Activated CD8-positive, alpha-beta memory T cell treated with anti-CD3 and anti-CD28 coated beads for 4 hours (primary cell): ENCODE data around the gene TMEFF2.

Source experiments
- DNase-seq, 2 donors: peaks; one replicate each; pipeline ENCODE4 v3.0.0-alpha.2; 2020; ENCODE audit warnings: low read depth in 2 of 2

The TMEFF2 gene

DNA sequence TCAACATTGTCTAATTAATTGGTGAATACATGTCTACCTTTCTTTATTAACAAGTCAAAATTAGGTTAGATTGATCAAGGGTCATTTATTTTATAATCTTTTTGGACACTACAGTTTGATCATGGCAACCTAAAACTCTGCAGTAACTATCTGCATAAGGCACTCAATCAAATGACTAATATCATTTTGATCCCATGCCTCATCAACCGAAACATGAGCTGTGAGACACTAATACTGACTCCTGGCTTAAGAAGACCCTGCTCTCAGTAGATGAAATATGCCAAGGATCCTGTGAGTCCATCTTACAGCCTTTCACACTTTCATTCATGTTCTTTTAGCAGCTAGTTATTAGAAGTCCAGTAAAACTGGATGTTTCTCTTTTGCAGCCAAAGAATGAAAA, 178.5 kb downstream of the TMEFF2 start:
- no peak for DNase-seq

DNA sequence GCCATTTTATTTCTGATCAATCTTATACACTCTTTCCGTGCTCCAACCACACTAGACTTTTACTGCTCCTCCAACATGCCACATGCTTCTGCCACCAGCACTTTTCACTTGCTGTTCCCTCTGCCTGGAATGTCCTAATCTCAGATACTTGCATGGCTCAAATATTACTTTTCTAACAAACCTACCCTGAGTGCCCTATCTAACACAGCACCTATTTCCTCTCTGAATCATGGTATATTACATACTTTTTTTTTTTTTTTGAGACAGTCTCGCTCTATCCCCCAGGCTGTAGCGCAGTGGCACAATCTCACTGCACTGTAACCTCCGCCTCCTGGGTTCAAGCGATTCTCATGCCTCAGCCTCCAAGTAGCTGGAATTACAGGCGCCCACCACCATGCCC, 181.5 kb downstream of the TMEFF2 start:
- DNase-seq: no peak

DNA sequence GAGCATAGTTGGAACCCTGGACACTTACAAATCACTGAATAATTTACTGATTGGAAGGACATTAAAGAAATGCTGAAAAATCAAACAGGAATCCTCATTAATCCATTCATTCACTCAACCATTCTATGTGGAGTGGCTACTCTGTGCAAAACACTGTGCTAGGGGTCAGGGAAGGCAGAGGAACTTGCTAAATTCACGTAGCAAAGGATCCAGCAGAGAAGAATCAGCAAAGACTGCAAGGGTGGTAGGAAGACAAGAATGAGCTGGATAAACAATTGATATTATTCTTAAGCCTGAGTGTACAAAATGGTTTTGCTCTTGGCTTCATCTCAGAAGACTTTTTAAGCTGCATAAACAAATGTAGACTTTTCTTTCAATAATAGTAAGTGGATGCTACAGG, 183.5 kb downstream of the TMEFF2 start:
- no peak for DNase-seq

DNA sequence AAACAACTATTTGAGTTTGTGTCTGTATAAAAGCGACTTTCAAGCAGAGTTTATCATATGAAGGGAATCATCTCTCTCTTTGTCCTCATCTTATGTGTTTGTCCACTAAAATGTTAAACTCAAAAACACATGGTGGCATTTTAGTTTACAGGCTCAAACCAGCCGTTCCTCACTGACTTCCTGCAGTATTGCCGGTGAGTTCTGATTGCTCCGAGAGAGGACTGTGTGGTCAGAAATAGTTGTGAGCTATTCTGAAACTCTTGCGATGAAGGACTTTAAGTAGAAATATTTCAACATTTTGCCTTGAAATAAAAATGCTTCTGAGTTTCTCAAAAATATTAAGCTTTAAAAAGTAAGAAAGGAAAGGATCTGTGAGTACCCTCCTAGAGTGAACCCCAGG, 184.7 kb downstream of the TMEFF2 start:
- no peak for DNase-seq

DNA sequence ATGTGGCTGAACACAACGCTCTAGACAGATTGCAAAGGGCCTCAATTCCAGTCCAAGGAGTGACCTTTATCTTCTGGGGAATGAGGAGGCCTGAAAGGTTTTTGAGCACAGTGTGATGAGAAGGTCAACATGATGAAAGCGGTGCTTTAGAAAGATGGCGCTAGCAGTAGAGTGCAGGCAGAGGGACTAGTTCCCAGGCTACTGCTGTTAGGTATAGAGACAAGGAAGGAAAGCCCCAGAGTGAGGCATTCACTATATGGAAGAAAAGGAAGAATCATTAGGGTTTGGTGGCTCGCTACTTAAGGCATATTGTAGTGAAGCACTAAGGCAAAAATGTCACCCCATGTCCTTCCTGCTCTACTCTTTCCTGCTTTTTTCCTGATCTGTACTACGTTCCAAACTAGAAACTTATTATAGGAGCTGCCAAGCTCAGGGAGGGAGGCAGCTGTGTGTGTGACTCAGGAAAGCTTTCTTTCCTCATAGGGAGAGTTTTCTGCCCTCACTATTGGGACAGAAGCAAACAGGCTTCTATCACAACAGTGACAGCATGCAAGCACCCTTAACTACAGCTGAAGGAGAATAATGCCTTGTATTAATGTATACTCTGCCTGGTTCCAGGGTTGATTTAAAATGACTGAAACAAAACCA, 187.0 kb downstream of the TMEFF2 start:
- DNase-seq: no peak

DNA sequence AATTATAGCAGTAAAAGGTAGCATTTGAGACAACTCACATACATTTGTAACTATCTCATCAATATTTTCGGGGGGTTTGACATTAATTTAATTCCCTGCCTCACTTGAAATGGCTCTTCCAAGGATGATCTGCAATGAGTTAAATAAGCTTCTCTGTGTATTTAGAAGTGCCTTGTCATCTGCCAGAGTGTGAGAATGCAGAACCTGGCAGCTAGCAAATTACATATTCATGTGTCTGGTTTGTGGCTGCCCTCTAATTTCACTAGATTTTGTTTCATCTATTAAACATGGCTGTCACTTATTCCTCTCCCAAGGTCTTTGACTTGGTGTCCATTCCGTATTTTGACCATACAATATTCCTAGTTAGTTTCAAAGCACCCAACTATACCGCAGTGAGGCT, 189.5 kb downstream of the TMEFF2 start:
- no peak for DNase-seq

DNA sequence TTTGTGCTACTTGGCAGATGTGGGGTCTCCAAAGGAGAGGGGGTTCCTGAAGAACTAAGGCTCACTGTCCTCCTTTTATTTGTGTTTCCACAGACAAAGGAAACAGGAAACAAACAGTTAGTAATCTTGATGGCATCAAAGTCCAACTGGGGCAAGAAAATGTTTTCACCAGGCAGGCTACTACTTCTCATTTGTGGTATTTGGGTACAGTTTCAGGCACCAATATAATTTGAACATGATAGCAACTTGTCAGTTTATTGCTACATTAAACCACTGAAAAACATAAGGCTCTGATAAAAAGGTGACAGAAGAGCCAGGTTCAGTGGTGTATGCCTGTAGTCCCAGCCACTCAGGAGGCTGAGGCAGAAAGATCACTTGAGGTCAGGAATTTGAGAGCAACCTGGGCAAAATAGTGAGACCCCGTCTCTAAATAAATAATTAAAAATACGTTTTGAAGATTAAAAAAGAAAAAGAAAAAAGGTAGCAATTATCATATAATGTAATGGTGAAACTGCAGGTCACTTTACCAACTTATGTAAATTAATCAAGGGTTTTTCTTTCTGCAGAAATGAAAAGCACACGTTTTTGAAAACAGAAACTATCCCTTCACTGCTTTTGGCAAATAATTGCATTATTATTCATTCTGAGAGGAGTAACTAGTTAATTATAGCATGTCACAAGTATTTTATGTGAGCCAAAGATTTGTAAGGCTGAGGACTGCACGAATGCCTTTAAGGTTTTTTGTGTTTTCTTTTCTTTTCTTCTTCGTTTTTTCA, 190.4 kb downstream of the TMEFF2 start:
- DNase-seq: no peak

DNA sequence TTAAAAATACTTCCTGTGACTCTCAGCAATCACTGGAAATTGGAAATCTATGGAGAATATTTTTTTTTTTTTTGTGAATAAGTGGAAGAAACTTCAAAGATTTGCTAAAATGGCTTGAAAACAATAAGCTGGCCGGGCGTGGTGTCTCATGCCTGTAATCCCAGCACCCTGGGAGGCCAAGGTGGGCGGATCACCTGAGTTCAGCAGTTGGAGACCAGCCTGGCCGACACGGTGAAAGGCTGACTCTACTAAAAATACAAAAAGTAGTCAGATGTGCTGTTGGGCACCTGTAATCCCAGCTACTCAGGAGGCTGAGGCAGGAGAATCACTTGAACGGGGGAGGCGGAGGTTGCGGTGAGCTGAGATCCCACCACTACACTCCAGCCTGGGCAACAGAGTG, 192.3 kb downstream of the TMEFF2 start:
- DNase-seq: no peak

DNA sequence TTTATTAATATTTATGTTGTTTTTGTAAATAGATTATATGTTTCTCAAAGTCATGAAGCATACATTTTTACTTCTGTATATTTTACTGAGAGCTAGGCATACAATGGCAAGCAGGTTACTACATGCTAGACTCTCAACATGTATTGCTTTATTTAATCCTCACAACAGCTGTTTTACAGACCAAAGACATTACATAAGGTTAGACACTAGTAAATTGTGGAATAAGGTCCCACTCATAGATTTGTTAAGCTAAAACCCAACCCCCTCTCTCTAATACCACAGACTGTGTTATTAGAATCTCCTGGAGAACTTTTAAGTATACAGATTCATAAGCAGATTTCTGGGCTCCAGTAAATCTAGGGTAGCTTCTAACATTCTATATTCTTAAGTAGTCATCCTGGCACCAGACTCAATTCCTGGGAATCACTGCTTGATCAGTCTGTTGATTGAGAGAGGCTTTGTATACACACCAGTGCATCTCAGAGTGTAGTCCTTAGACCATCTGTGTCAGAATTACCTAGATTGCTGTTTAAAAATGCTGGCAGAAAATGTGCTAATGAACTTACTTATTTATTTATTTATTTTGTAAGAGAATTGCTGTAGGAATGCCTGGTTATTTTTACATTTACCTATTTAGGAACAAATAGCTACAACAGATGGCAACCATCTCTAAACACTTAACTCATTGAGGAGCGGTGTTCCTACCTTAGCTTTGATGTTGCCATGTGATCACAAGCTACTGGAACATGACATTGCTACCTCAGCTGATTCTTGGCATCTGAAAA, 194.3 kb downstream of the TMEFF2 start:
- no peak for DNase-seq

DNA sequence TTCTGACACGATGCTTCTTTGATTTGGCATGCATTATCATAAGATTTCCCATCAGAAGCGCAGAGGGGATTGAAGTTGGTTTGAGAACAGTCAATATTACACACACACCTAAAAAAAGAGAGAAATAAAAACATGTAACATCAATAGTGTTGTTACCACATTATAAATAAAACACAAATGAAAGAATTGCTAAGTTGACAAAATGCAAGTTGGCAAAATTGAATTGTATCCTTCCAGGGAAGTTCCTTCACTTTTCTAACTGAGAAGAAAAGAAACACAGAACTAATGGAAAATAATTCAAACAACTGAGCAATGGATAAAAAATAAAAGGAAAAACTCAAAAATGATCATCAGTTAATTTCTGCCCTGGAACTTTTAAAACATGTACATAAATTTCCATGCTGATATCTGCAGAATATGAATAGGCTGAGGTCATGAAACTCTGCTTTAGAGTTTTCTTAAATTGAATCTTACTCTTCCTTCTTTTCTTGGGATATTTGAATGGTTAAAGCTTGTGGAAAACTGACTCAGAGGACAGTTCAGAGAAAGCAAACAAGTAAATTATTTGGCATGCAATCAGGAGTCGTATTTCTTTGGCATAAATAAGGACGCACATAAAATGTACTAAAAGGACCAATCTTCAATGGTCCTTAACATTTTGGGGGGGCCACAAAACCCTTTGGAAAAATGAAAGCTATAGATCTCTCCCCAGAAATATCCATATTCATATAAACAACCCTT, 195.5 kb downstream of the TMEFF2 start:
- DNase-seq: no peak

DNA sequence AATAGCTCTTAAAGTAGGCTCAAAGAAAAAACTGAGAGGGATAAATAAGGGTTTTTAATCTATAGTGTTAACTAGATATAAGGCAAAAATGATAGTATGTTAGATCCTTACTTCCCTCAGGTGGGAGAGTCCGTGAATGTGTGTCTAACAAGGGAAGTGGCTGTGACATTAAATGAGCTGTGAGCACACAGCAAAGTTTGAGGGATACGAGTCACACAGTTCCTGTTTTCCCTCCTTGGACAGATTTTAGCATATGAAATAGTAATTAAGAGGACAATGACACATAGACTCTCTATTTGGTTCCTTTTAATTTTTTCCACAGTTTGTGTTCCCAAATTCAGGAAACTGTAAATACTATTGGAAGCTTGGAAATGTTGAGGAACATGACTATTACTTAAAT, 199.4 kb downstream of the TMEFF2 start:
- DNase-seq: no peak

DNA sequence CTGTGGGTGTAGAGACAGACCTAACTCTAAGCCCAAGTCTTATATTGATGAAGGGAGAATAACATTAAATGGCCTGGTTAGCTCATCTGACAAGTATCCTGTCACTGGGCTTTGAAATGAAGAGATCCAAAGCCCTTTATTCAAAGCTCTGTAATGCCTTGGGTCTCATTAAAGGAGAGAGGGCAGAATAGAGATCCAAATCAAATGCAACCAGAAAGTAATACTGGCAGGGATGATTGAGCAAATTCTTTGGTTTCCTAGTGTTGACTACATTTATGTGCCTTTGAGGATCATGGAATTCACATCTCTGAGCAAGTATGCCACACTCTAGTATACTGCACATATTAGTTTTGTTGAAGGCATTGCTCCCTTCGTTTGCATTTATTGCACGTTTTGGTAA, 200.0 kb downstream of the TMEFF2 start:
- no peak for DNase-seq

DNA sequence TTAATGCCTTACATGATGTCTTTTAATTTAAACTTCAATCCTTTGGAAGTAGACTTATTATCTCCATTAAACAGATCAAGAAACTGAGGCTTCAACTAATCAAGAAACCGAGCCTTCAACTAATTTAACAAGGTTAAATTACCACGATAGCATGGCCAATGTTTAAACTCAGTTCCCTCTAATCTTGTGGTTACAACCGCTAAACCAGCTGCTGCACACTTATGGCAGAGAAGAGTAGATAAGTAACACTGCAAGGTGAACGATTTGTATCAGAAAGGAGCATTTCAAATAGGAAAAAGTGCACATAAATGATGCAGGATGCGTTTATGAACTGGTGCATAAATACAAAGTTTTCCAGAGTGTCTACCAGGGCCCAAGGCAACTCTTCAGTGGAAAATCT, 203.3 kb downstream of the TMEFF2 start:
- DNase-seq: no peak

DNA sequence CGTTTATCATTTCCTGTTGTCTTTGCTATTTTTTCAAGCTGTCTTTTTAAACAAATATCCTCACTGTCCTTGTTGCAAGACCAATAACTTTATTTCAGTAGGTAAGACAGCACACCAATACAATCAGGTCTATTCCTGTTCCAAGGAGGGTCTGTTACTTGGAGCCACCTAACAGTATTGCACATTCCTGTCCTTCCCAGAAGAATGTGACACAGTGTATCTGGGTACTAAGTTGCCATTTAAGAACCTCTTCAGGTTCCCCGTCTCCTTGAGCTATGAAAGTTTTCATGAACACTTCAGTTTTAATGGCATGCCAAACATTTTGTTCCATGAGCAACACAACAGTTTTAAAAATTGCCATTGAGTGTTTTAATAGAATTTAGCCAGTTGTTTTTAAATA, 209.0 kb downstream of the TMEFF2 start:
- DNase-seq: no peak

DNA sequence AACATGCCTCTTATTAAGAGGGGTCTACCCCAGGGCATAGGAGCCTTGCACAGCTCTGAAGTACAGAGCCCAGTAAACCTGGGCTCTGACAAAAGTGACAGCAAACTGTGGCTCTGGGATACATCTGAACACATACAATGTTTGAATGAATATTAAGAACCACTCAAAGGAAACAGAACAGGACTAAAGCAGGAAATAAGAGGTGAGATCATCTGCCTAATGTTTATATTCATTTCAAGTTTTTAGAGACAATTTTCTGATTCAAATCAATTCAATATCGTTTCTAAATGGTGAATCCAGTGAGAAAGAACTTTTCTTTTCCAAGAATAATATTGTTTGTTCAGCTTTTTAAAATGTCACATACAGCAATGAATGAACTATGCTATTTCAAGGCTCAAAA, 211.1 kb downstream of the TMEFF2 start:
- no peak for DNase-seq

DNA sequence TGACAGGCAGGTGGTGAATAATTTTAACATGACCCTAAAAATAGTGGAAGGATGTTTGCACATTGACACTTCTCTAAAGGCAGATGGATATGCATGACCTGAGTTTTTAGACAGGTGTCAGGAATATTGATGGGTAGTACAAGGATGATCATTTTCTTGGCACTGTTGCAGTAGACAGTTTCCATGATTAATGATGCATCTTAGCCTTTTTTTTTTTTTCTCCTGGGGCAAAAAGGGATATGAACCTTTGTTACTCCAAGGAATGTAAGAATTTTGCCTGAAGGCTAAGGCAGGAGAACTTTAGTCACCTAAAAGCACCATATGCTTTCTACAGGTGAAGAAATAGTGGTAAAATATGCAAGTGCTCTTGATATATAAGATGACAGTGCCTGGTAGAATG, 211.5 kb downstream of the TMEFF2 start:
- DNase-seq: no peak

DNA sequence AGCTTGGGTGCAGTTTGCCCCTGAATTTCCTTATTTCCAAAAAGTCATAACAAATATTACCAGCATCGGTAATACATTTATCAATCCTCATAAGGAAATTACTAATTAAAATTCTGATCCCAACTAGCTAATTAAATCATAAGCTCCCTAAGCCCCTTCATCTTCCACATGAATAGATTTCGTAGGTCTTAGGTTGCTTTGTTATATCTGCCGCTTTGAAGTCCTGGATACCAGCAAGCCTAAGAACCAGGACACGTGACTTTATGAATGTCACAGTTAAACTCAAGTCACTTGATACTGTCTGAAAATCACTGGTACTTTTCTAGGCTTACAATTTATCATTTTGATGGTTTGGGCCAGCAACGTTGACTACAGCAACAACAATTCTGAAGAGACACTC, 213.0 kb downstream of the TMEFF2 start:
- DNase-seq: no peak

DNA sequence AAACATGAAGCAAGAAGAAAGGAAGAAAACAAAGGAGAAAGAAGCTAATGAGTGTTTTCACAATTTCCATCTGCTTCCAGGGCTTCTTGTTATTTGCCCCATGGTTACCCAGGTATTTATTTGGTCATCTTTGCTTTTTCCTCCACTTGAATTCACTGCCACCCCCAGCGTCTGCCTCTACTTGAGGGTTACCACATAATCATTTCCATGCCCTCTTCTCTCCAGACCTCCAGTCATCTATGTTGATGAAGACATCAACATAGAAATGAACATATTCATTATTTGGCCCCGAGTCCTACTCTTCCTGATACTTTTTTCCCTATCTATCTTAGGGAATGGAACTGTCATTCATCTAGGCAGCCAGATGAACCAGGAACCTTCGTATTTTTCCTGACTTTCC, 214.2 kb downstream of the TMEFF2 start:
- DNase-seq: no peak

DNA sequence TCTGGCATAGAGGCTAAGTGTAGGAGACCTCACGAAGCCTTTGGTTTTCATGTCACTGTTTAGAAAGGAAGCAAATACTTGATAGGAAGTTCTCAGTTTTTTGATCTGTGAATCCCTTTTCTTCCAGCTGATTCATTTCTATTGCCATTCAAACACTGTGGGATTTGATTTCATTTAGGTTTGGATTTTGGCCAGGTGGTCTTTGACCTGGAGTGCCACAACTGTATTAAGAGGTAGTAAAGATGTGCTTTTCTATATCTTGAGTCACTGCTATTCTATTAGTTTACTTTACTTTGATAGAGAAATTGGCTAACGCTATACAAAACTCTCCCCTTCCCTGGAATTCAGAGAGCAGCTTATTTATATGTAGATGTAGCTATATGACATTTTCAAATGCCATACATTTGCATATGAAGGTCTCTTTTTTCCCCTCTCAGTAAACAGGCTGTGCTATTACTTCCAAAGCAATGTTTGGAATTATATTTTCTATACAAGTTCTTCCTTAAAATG, 215.5 kb downstream of the TMEFF2 start:
- no peak for DNase-seq

DNA sequence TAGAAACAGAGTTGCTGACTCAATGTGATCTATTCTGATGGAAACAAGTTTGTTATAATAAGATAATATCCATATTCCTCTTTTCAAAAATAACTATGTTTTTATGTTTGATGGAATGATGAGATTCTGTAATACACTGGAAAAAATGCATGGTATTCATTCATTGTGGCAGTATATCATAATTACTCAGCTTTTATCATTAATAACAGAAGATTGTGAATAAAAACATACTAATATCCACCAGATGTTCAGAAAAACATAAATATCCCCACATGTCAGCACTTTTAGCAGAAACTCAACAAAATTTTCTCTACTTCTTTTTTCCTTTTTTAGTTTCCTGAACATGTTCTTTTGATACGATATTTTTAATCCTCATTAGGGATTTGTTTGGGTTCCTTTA, 217.0 kb downstream of the TMEFF2 start:
- no peak for DNase-seq

DNA sequence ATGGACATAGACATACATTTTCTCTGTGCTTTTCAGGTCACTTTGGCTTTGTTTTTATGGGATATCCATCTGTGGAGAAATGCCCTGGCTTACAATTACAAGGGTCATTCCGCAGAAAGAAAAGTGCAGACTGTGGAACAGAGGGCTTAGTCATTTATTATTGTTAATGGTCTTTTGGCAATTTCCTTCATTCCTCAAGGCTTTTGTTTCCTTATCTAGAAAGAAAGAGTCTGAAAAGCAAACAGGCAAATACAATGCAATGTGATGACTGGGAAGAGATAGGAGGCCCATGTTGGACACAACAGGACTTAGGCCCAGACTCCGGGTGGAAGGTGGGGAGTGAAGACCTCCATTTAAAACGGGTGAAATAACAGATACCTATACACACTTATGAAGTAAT, 218.3 kb downstream of the TMEFF2 start:
- no peak for DNase-seq

DNA sequence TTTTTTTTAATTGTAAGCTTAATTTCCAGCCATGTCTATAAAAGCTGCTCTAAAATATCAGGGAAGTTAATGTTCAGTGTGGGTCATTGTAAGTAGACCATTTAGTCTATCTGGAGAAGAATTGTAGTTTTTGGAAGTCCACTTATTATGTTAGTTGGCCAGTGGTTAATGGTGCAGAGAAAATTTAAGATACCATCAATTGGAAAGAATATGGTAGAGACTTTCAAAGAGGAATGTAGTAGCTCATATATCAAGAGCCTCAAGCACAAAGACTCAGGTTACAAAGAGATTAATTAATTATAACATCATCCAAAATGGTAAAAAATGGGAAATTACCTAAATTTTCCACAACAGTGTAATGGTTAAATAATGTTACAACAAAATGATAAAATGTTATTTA, 220.1 kb downstream of the TMEFF2 start:
- DNase-seq: no peak
